ENCODE data around the gene USP24. TPM values are rescaled to one million over a fixed set of nuclear protein-coding genes. Genes with fewer than 3 reads are reported as not detected.

Gene USP24
- total RNA-seq, 1 donor from 2014 or later = 45.9 TPM

DNA sequence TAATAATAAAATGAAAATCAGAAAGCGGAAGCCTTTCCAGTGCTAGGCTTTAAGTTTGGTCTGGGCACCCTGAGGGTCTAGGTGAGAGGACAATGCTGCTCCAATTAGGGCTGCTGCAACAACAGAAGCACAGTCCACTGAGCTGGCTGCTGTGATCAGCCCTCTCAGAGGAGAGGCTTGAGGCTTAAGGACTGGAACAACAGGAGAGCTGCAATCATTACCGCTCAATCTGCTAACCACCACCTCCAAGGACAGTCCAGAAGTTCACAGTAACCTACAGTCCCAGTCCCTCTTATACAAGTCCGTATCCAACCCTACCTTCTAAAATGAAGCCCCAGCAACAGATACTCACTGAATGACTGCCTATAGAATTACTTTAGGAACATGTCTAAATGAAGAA, 62.1 kb downstream of the USP24 start:
- Histone ChIP-seq H3K4me3 (ENCODE audit: low read length in 3 of 3) (no peak overlapping the region), H3K27ac (ENCODE audit: low read depth, low read length) (no peak overlapping the region), H3K27me3 (ENCODE audit: control insufficient read depth in 3 of 3, insufficient read depth in 3 of 3, low read length in 3 of 3) (no peaks in the 10 kb centered on the region), H3K9ac (ENCODE audit: low read depth in 1 of 3, low read length in 3 of 3) (no peak overlapping the region), H3K9me3 (ENCODE audit: control insufficient read depth in 3 of 3, low read length in 3 of 3) (no peaks in the 10 kb centered on the region), H3K4me1 (ENCODE audit: control insufficient read depth in 3 of 3, insufficient read depth in 3 of 3, low read length in 3 of 3) (peaks cover 3 to 6% (median 6%) of the 10 kb centered on the region in 3 donors), H3K36me3 (ENCODE audit: control insufficient read depth in 3 of 3, insufficient read depth in 3 of 3, low read length in 3 of 3) (peaks cover 14 to 47% (median 38%) of the 10 kb centered on the region in 3 donors)

DNA sequence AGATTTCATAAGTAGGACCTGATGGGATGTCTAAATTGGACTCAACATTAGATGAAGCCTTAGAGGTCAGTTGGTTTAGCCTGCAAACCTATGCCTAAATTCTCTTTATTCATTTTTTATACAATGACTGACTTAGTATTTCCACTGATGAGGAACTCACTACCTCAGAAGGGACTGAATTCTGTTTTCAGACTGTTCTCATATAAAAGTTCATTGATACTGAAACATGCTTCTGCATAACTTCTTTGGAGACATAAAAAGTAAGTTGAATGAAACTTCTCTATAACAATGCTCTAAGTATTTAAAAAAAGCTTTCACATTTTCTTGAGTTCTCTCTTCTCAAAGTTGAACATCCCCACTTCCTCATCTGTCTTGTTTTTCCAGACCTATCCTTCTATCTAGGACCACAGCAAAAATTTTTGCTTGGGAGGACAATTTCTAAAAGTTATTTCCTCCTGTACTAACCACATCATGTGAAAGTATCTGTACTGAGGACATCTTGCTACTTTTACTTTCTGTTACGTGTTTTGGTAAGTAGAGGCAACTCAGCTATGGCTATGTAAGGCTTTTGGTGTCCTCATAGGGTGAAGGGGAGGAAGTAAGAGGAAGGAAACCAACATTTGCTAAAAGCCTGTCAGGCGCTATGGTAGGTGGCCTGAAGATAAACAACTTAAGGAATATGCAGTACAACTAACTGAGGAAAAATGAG, 64.1 kb downstream of the USP24 start:
- Histone ChIP-seq H3K4me3 (ENCODE audit: low read length in 3 of 3) (no peak overlapping the region), H3K9ac (ENCODE audit: low read depth in 1 of 3, low read length in 3 of 3) (no peak overlapping the region), H3K27me3 (ENCODE audit: control insufficient read depth in 3 of 3, insufficient read depth in 3 of 3, low read length in 3 of 3) (no peaks in the 10 kb centered on the region), H3K27ac (ENCODE audit: low read depth, low read length) (no peak overlapping the region), H3K9me3 (ENCODE audit: control insufficient read depth in 3 of 3, low read length in 3 of 3) (no peaks in the 10 kb centered on the region), H3K36me3 (ENCODE audit: control insufficient read depth in 3 of 3, insufficient read depth in 3 of 3, low read length in 3 of 3) (peaks cover 6 to 40% (median 35%) of the 10 kb centered on the region in 3 donors), H3K4me1 (ENCODE audit: control insufficient read depth in 3 of 3, insufficient read depth in 3 of 3, low read length in 3 of 3) (peaks cover 3 to 6% (median 6%) of the 10 kb centered on the region in 3 donors)

DNA sequence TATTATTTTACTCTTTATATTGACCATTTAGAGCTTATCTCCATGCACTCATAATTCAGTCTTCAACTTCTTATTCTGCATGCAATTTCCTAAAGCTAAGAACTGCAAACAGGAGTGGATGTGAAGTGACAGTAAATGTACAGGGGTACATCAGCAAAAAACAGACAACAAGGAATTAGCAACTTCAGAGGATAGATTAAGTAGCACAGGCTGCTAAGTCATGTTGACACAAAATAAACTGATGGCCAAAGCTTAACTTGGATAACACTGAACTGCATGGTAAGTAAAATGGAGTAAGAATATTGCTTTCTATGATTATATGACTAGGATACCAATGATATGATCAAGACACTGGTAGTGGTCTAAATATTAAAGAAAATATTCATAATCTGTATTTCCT, 66.5 kb downstream of the USP24 start:
- no peaks in the 10 kb centered on the region for H3K9me3 ChIP-seq (ENCODE audit: control insufficient read depth in 3 of 3, low read length in 3 of 3)
- H3K27ac ChIP-seq (ENCODE audit: low read depth, low read length) = no peak overlapping the region
- no peak overlapping the region for H3K4me3 ChIP-seq (ENCODE audit: low read length in 3 of 3)
- peaks cover 8 to 43% (median 40%) of the 10 kb centered on the region in 3 donors for H3K36me3 ChIP-seq (ENCODE audit: control insufficient read depth in 3 of 3, insufficient read depth in 3 of 3, low read length in 3 of 3)
- H3K27me3 ChIP-seq (ENCODE audit: control insufficient read depth in 3 of 3, insufficient read depth in 3 of 3, low read length in 3 of 3) = no peaks in the 10 kb centered on the region
- peaks cover 3 to 6% (median 6%) of the 10 kb centered on the region in 3 donors for H3K4me1 ChIP-seq (ENCODE audit: control insufficient read depth in 3 of 3, insufficient read depth in 3 of 3, low read length in 3 of 3)
- H3K9ac ChIP-seq (ENCODE audit: low read depth in 1 of 3, low read length in 3 of 3) = no peak overlapping the region

DNA sequence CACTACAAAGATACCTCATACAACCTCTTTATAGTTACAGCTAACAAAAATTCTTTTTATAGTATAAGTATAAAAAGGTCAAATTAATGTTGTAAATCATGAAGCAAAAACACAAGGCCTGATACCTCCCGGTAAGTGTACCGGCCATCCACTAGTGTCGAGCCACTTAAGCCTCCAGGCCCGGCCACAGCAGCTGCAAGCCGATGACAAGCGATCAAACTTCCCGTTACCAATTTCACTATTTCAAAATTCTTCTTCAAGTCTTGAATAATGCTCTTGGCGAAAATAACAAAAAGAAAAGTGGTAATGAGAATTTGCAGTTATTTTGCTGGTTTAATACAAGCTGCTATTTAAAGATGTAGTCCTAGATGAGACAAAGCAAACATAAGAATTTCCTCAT, 67.6 kb downstream of the USP24 start:
- Histone ChIP-seq H3K9me3 (ENCODE audit: control insufficient read depth in 3 of 3, low read length in 3 of 3) (no peaks in the 10 kb centered on the region), H3K36me3 (ENCODE audit: control insufficient read depth in 3 of 3, insufficient read depth in 3 of 3, low read length in 3 of 3) (peaks cover 13 to 46% (median 40%) of the 10 kb centered on the region in 3 donors), H3K4me3 (ENCODE audit: low read length in 3 of 3) (no peak overlapping the region), H3K9ac (ENCODE audit: low read depth in 1 of 3, low read length in 3 of 3) (no peak overlapping the region), H3K4me1 (ENCODE audit: control insufficient read depth in 3 of 3, insufficient read depth in 3 of 3, low read length in 3 of 3) (peaks cover 3 to 6% (median 6%) of the 10 kb centered on the region in 3 donors), H3K27ac (ENCODE audit: low read depth, low read length) (no peak overlapping the region), H3K27me3 (ENCODE audit: control insufficient read depth in 3 of 3, insufficient read depth in 3 of 3, low read length in 3 of 3) (no peaks in the 10 kb centered on the region)

DNA sequence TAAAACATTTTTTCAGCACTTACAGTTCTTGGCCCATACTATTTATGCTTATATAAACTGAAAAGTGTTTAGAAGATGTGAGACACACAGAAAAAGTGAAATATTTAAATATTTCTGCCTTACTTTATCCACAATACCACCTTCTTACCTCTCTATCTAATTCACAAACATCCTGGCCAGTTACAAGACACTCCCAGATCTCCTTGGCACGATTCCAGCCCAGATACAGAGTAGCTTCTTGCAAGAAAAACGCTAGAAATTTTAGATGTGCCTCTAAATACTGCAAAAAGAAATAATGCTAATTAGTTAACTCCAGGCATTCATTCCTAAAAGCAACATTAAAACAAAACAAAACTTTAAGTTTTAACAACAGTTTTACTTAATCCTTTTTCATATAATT, 68.4 kb downstream of the USP24 start:
- no peak overlapping the region for H3K9ac ChIP-seq (ENCODE audit: low read depth in 1 of 3, low read length in 3 of 3)
- H3K27me3 ChIP-seq (ENCODE audit: control insufficient read depth in 3 of 3, insufficient read depth in 3 of 3, low read length in 3 of 3) = no peaks in the 10 kb centered on the region
- no peak overlapping the region for H3K27ac ChIP-seq (ENCODE audit: low read depth, low read length)
- peaks cover 3 to 6% (median 4%) of the 10 kb centered on the region in 3 donors for H3K4me1 ChIP-seq (ENCODE audit: control insufficient read depth in 3 of 3, insufficient read depth in 3 of 3, low read length in 3 of 3)
- H3K9me3 ChIP-seq (ENCODE audit: control insufficient read depth in 3 of 3, low read length in 3 of 3) = no peaks in the 10 kb centered on the region
- H3K36me3 ChIP-seq (ENCODE audit: control insufficient read depth in 3 of 3, insufficient read depth in 3 of 3, low read length in 3 of 3) = peaks cover 19 to 47% (median 47%) of the 10 kb centered on the region in 3 donors
- H3K4me3 ChIP-seq (ENCODE audit: low read length in 3 of 3) = no peak overlapping the region

DNA sequence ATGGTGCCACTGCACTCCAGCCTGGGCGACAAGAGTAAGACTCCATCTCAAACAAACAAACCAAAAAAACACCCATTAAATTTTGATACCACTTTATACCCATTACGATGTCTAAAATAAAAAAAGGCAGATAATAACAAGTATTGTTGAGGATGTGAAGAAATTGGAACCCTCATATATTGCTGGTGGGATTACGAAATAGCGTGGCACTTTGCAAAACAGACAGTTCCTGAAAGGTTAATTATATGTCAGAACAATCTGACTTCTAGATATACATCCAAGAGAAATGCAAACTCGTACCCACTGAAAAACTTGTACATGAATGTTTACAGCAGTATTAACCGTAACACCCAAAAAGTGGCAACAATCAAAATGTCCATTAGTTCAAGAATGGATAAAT, 70.3 kb downstream of the USP24 start:
- Histone ChIP-seq H3K36me3 (ENCODE audit: control insufficient read depth in 3 of 3, insufficient read depth in 3 of 3, low read length in 3 of 3) (peaks cover 25 to 51% (median 45%) of the 10 kb centered on the region in 3 donors), H3K4me3 (ENCODE audit: low read length in 3 of 3) (no peak overlapping the region), H3K4me1 (ENCODE audit: control insufficient read depth in 3 of 3, insufficient read depth in 3 of 3, low read length in 3 of 3) (no peaks in the 10 kb centered on the region), H3K9ac (ENCODE audit: low read depth in 1 of 3, low read length in 3 of 3) (no peak overlapping the region), H3K27ac (ENCODE audit: low read depth, low read length) (no peak overlapping the region), H3K9me3 (ENCODE audit: control insufficient read depth in 3 of 3, low read length in 3 of 3) (no peaks in the 10 kb centered on the region), H3K27me3 (ENCODE audit: control insufficient read depth in 3 of 3, insufficient read depth in 3 of 3, low read length in 3 of 3) (no peaks in the 10 kb centered on the region)

DNA sequence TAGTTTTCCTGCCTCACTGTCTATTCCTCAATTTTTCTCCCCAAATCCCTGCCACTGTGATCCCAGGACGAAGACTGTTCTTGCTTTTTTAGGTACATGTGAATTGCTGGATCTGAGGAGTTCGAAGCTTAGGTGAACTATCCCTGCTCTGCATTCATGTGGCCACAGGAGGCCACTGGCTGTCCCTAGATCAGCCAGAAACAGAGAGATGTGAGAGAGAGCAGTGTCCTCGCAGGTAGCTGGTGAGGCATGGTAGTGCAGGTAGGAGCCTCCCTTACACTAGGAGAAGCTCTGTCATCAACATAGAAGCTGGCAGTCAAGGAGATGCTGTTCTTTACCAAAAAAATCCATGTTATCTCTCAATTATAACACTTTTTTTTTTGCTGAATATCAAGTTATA, 71.5 kb downstream of the USP24 start:
- Histone ChIP-seq H3K36me3 (ENCODE audit: control insufficient read depth in 3 of 3, insufficient read depth in 3 of 3, low read length in 3 of 3) (peaks cover 25 to 57% (median 44%) of the 10 kb centered on the region in 3 donors), H3K27ac (ENCODE audit: low read depth, low read length) (no peak overlapping the region), H3K4me3 (ENCODE audit: low read length in 3 of 3) (no peak overlapping the region), H3K9ac (ENCODE audit: low read depth in 1 of 3, low read length in 3 of 3) (no peak overlapping the region), H3K9me3 (ENCODE audit: control insufficient read depth in 3 of 3, low read length in 3 of 3) (no peaks in the 10 kb centered on the region), H3K27me3 (ENCODE audit: control insufficient read depth in 3 of 3, insufficient read depth in 3 of 3, low read length in 3 of 3) (no peaks in the 10 kb centered on the region), H3K4me1 (ENCODE audit: control insufficient read depth in 3 of 3, insufficient read depth in 3 of 3, low read length in 3 of 3) (no peaks in the 10 kb centered on the region)

DNA sequence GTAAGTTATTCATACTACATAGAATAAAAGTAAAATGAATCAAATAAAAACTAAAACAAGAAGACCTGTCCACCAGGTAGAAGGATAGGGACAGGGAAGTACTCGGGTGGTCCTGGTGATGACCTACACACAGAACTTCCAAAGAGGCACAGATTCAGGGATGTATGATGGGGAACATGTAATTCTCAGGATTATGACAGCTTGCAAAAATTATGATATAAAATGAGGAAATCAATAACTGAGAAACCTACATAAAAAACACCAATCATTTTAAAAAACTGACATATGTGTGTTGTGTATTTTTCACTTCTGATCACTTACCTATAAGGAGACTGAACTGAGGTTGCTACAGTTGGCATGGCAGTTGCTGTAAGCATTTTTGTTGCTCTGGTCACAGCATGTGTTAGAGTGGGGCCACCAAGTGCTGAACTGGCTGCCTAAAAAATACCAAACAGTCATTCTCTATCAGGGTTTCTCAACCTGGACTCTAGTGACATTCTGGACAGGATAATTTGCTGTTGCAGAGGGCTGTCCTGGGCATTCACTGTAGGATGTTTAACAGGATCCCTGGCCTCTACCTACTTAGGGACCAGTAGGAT, 73.8 kb downstream of the USP24 start:
- H3K36me3 ChIP-seq (ENCODE audit: control insufficient read depth in 3 of 3, insufficient read depth in 3 of 3, low read length in 3 of 3) = peaks cover 44 to 71% (median 64%) of the 10 kb centered on the region in 3 donors
- H3K27ac ChIP-seq (ENCODE audit: low read depth, low read length) = peak overlapping the region; percentile 14

DNA sequence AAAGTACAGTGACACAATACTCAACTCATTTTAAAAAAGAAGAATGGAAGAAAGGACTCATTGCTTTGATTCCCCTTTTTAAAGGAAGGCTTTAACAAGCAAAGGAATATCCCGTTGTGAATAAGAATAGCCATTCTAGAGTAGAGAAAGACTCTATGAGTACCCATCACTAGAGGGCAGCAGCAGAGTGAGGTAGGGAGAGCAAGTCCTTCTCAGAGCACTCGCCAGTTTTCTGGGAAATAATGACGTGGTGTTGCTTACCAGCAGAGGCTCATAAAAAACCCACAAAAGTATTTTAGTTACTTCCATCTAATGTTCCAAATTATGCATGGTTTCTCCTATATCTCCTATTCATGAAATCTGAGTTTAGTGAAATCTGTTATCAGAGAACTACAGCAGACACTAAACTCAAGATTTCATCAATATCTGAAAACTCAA, 74.6 kb downstream of the USP24 start:
- peaks cover 49 to 74% (median 64%) of the 10 kb centered on the region in 3 donors for H3K36me3 ChIP-seq (ENCODE audit: control insufficient read depth in 3 of 3, insufficient read depth in 3 of 3, low read length in 3 of 3)
- no peak overlapping the region for H3K9ac ChIP-seq (ENCODE audit: low read depth in 1 of 3, low read length in 3 of 3)
- H3K9me3 ChIP-seq (ENCODE audit: control insufficient read depth in 3 of 3, low read length in 3 of 3) = no peaks in the 10 kb centered on the region
- H3K27ac ChIP-seq (ENCODE audit: low read depth, low read length) = no peak overlapping the region
- H3K4me1 ChIP-seq (ENCODE audit: control insufficient read depth in 3 of 3, insufficient read depth in 3 of 3, low read length in 3 of 3) = no peaks in the 10 kb centered on the region
- H3K27me3 ChIP-seq (ENCODE audit: control insufficient read depth in 3 of 3, insufficient read depth in 3 of 3, low read length in 3 of 3) = no peaks in the 10 kb centered on the region
- no peak overlapping the region for H3K4me3 ChIP-seq (ENCODE audit: low read length in 3 of 3)

More for the DNA sequence above, 73.8 kb downstream of the USP24 start:
- no peak overlapping the region for H3K9ac ChIP-seq (ENCODE audit: low read depth in 1 of 3, low read length in 3 of 3)
- no peaks in the 10 kb centered on the region for H3K27me3 ChIP-seq (ENCODE audit: control insufficient read depth in 3 of 3, insufficient read depth in 3 of 3, low read length in 3 of 3)
- no peak overlapping the region for H3K4me3 ChIP-seq (ENCODE audit: low read length in 3 of 3)
- H3K4me1 ChIP-seq (ENCODE audit: control insufficient read depth in 3 of 3, insufficient read depth in 3 of 3, low read length in 3 of 3) = no peaks in the 10 kb centered on the region
- no peaks in the 10 kb centered on the region for H3K9me3 ChIP-seq (ENCODE audit: control insufficient read depth in 3 of 3, low read length in 3 of 3)

DNA sequence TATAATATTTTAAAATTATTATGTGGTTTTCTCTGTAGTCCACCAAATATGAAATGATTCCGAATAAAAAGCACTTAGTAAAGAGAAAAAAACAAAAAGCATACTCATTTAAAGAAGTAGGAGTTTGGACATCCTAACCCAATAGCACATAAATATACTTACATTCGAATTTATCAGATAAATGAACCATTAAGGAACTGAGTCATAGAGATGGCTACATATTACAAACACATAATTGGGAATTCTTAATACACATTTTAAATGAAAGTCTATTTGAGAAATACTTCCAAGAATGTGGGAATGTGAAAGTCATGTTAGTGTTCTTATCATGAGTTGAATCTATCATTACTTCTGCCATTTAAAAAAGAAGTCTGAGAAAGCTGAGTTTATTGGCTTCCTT, 75.0 kb downstream of the USP24 start:
- Histone ChIP-seq H3K4me1 (ENCODE audit: control insufficient read depth in 3 of 3, insufficient read depth in 3 of 3, low read length in 3 of 3) (no peaks in the 10 kb centered on the region), H3K27ac (ENCODE audit: low read depth, low read length) (no peak overlapping the region), H3K4me3 (ENCODE audit: low read length in 3 of 3) (no peak overlapping the region), H3K36me3 (ENCODE audit: control insufficient read depth in 3 of 3, insufficient read depth in 3 of 3, low read length in 3 of 3) (peaks cover 51 to 74% (median 64%) of the 10 kb centered on the region in 3 donors), H3K27me3 (ENCODE audit: control insufficient read depth in 3 of 3, insufficient read depth in 3 of 3, low read length in 3 of 3) (no peaks in the 10 kb centered on the region), H3K9ac (ENCODE audit: low read depth in 1 of 3, low read length in 3 of 3) (no peak overlapping the region), H3K9me3 (ENCODE audit: control insufficient read depth in 3 of 3, low read length in 3 of 3) (no peaks in the 10 kb centered on the region)

Measured in skeletal muscle tissue (tissue), 4 donors.